GM12878 (cell line): ENCODE data around the gene PUM2. TPM values are rescaled to one million over a fixed set of nuclear protein-coding genes. Genes with fewer than 3 reads are reported as not detected.

Experiments
- ATAC-seq: fragments of 200-7000 bp; cut with Tn5 transposase; 3 replicates; pipeline ENCODE4 v1.9.1; 2020; ENCODE audit warnings: mild to moderate bottlenecking, moderate library complexity
- BruUV-seq: library from RNA; stranded (reverse); fragments of 400-500 nt; replicated peaks from 2 replicates; lab custom pipeline; 2021; lab: Mats Ljungman, UMichigan
- CTCF ChIA-PET: fragments of 300-600 bp; sonication (Branson Sonifier 250); formaldehyde crosslinking; extraction: SDS; loops from one replicate; lab custom pipeline; 2021; ENCODE audit warnings: inconsistent platforms; lab: Yijun Ruan, JAX
- POLR2A ChIA-PET: fragments of 350-600 bp; formaldehyde crosslinking; extraction: SDS; loops from one replicate; lab custom pipeline; 2021; ENCODE audit warnings: inconsistent platforms; lab: Charles Lee
- RAD21 ChIA-PET: fragments of 300-600 bp; sonication (Branson Sonifier 250); formaldehyde crosslinking; loops from one replicate; lab custom pipeline; 2023; ENCODE audit warnings: antibody characterized with exemption; ENCODE audit not compliant: unreplicated experiment; lab: Charles Lee
- SMC1A ChIA-PET: fragments of 300-600 bp; sonication (Branson Sonifier 250); formaldehyde crosslinking; loops from one replicate; lab custom pipeline; 2023; ENCODE audit not compliant: unreplicated experiment, uncharacterized antibody; lab: Charles Lee
- DNase-seq: peaks from one replicate; pipeline ENCODE4 v3.0.0-alpha.2; 2011; ENCODE audit warnings: low read depth, low spot score
- FAIRE-seq: peaks from 3 replicates; lab custom pipeline; 2011; peaks lifted over from hg19 to GRCh38; lab: Jason Lieb, UNC
- H2AFZ ChIP-seq: 2 replicates; pipeline ENCODE4 v1.6.0; 2011; ENCODE audit warnings: low read depth, low read length, control low read depth; ENCODE audit not compliant: control insufficient read depth
- H3K27ac ChIP-seq: 2 replicates; pipeline ENCODE4 v1.5.1; 2011; ENCODE audit warnings: control low read depth; ENCODE audit not compliant: control insufficient read depth, insufficient read depth
- H3K27me3 ChIP-seq, 2 experiments: replicated peaks in 1 of 2; 2 replicates each; pipeline versions ENCODE4 v1.6.0 to v1.6.1; 2011; ENCODE audit warnings: low read length in 1 of 2; ENCODE audit not compliant: control insufficient read depth in 2 of 2, insufficient read depth in 2 of 2
- H3K36me3 ChIP-seq, 2 experiments: 2 replicates each; pipeline ENCODE4 v1.5.1; 2011; ENCODE audit warnings: low read length in 1 of 2; ENCODE audit not compliant: control insufficient read depth in 2 of 2, insufficient read depth in 2 of 2
- H3K4me1 ChIP-seq: 2 replicates; pipeline ENCODE4 v1.6.1; 2011; ENCODE audit warnings: mild to moderate bottlenecking, low read length, moderate library complexity, mixed read lengths; ENCODE audit not compliant: control insufficient read depth, insufficient read depth
- H3K4me2 ChIP-seq: 2 replicates; pipeline ENCODE4 v1.6.0; 2011; ENCODE audit warnings: control low read depth; ENCODE audit not compliant: control insufficient read depth, insufficient read depth
- H3K4me3 ChIP-seq: fragments of 200-600 bp; sonication (generic); 2 replicates; pipeline ENCODE4 v1.5.1; 2016
- H3K79me2 ChIP-seq: 2 replicates; pipeline ENCODE4 v1.6.0; 2011; ENCODE audit warnings: low read length; ENCODE audit not compliant: control insufficient read depth, insufficient read depth
- H3K9ac ChIP-seq: 2 replicates; pipeline ENCODE4 v1.8.0; 2011; ENCODE audit warnings: low read length, control low read depth, mixed read lengths; ENCODE audit not compliant: control insufficient read depth, insufficient read depth
- H3K9me3 ChIP-seq: replicated peaks from 3 replicates; pipeline ENCODE4 v1.5.1; 2011; ENCODE audit warnings: mild to moderate bottlenecking, low read length; ENCODE audit not compliant: control insufficient read depth, insufficient read depth
- H4K20me1 ChIP-seq: 2 replicates; pipeline ENCODE4 v1.6.0; 2011; ENCODE audit not compliant: control insufficient read depth, insufficient read depth
- ATF7 ChIP-seq: fragments of 450-650 bp; IDR thresholded peaks from 2 replicates; pipeline ENCODE4 v1.6.1; 2016; ENCODE audit warnings: low read depth, mild to moderate bottlenecking
- DPF2 ChIP-seq: fragments of 450-650 bp; IDR thresholded peaks from 2 replicates; pipeline ENCODE4 v1.6.1; 2017; ENCODE audit warnings: mild to moderate bottlenecking
- POLR2A ChIP-seq: IDR thresholded peaks from 2 replicates; pipeline ENCODE4 v1.6.1; 2011; ENCODE audit warnings: low read depth, mild to moderate bottlenecking, low read length
- RB1 ChIP-seq: fragments of 450-650 bp; formaldehyde crosslinking; IDR thresholded peaks from 2 replicates; pipeline ENCODE4 v1.6.1; 2017; ENCODE audit warnings: mild to moderate bottlenecking, borderline replicate concordance
- SRF ChIP-seq, 2 experiments: IDR thresholded peaks; 2 replicates each; pipeline ENCODE4 v1.6.1; 2011; ENCODE audit warnings: low read depth in 2 of 2, low read length in 2 of 2, mild to moderate bottlenecking in 1 of 2, moderate library complexity in 1 of 2
- YY1 ChIP-seq: IDR thresholded peaks from 2 replicates; pipeline ENCODE4 v1.6.1; 2011; ENCODE audit warnings: low read depth, mild to moderate bottlenecking, low read length
- WGBS: methylation state at CpG from one replicate; pipeline ENCODE4 v1.1.6; 2016; ENCODE audit warnings: low lambda C conversion rate; ENCODE audit not compliant: insufficient replicate concordance, insufficient coverage; ENCODE audit errors: missing lambda C conversion rate; 5-methylcytosine and 5-hydroxymethylcytosine counted together
- in situ Hi-C: fragments of 300-500 bp; cut with MboI; formaldehyde crosslinking; loops from 9 replicates; pipeline ENCODE4 v1.14.3; 2018; ENCODE audit warnings: mixed read lengths
- intact Hi-C: fragments of 100-400 bp; cut with micrococcal nuclease; formaldehyde crosslinking; loops from one replicate; pipeline ENCODE4 v1.14.2; 2022; ENCODE audit not compliant: unreplicated experiment
- polyA plus RNA-seq, 11 experiments: library from polyadenylated mRNA; depleted of rRNA in 4 of 11; unstranded in 6 of 11; stranded (reverse) in 5 of 11; fragments of >200 nt; fragmentation: Nextera tagmentation in 4 of 11; fragmentation: Illumina TruSeq in 1 of 11; extraction: Ambion mirVana in 4 of 11; extraction: Trizol in 1 of 11; gene quantifications; 1 replicate in 1 of 11; 2 replicates in 10 of 11; pipeline versions ENCODE4 v1.2.1 to v1.2.3, GENCODE V29; 2011 to 2016; ENCODE audit warnings: inconsistent platforms in 2 of 11, missing spikeins in 2 of 11, low read depth in 1 of 11
- total RNA-seq, 4 experiments: library from RNA; depleted of rRNA in 3 of 4; stranded (reverse); fragments of >200 nt in 3 of 4; fragmentation: Illumina TruSeq in 1 of 4; extraction: Trizol in 1 of 4; gene quantifications; 2 replicates each; pipeline versions ENCODE4 v1.2.1 to v1.2.3, GENCODE V29; 2013 to 2021
- TF ChIP-seq, protein P1 (sequence below): fragments of 450-650 bp; IDR thresholded peaks from 2 replicates; pipeline ENCODE4 v1.6.1; 2016; ENCODE audit warnings: mild to moderate bottlenecking
- TF ChIP-seq, protein P2 (sequence below): fragments of 450-650 bp; conservative IDR thresholded peaks from 2 replicates; pipeline ENCODE4 v1.6.1; 2017; ENCODE audit warnings: mild to moderate bottlenecking, moderate library complexity

PUM2 gene
- total and polyA plus RNA-seq, 10 of the 15 experiments (the other 5 are each of a cell fraction or from before 2014, with no cell fraction given) = 14.5 to 87.6 (median 29.4) TPM

GRCh38 chr2:20304411-20304810, 46.2 kb downstream of the PUM2 start:
- SMC1A ChIA-PET = interaction anchor here (0.7 to 1.8 kb wide), 9 partner anchors 12 to 339 kb away, joined by 3 to 5 read pairs (median 3); no protein-coding TSS in a partner anchor
- Histone ChIP-seq H3K79me2 (peaks cover 3% of the 10 kb centered on the region), H3K36me3 (peaks cover 5 to 34% of the 10 kb centered on the region in 2 experiments), H2AFZ (no peak overlapping the region), H3K27ac (no peak overlapping the region), H4K20me1 (no peaks in the 10 kb centered on the region), H3K4me2 (no peak overlapping the region), H3K4me3 (no peak overlapping the region), H3K4me1 (no peaks in the 10 kb centered on the region), H3K9ac (no peak overlapping the region), H3K9me3 (no peaks in the 10 kb centered on the region), H3K27me3 (no peaks in the 10 kb centered on the region)
- RAD21 ChIA-PET = no interaction called here
- in situ Hi-C loops = no loop called here
- DNase-seq = no peak
- CTCF ChIA-PET = interaction anchor here (0.8 to 2.1 kb wide), 7 partner anchors 13 to 79 kb away, joined by 3 to 9 read pairs (median 4); partner anchors contain the start of gene SDC1
- no TSS peak for BruUV-seq
- no peak for FAIRE-seq
- intact Hi-C loops = no loop called here
- POLR2A ChIA-PET = no interaction called here
- TF ChIP-seq, protein P1, sequence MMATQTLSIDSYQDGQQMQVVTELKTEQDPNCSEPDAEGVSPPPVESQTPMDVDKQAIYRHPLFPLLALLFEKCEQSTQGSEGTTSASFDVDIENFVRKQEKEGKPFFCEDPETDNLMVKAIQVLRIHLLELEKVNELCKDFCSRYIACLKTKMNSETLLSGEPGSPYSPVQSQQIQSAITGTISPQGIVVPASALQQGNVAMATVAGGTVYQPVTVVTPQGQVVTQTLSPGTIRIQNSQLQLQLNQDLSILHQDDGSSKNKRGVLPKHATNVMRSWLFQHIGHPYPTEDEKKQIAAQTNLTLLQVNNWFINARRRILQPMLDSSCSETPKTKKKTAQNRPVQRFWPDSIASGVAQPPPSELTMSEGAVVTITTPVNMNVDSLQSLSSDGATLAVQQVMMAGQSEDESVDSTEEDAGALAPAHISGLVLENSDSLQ = no peak
- TF ChIP-seq POLR2A = no peak
- TF ChIP-seq DPF2 = no peak
- no peak for TF ChIP-seq YY1
- TF ChIP-seq RB1 = no peak
- TF ChIP-seq, protein P2, sequence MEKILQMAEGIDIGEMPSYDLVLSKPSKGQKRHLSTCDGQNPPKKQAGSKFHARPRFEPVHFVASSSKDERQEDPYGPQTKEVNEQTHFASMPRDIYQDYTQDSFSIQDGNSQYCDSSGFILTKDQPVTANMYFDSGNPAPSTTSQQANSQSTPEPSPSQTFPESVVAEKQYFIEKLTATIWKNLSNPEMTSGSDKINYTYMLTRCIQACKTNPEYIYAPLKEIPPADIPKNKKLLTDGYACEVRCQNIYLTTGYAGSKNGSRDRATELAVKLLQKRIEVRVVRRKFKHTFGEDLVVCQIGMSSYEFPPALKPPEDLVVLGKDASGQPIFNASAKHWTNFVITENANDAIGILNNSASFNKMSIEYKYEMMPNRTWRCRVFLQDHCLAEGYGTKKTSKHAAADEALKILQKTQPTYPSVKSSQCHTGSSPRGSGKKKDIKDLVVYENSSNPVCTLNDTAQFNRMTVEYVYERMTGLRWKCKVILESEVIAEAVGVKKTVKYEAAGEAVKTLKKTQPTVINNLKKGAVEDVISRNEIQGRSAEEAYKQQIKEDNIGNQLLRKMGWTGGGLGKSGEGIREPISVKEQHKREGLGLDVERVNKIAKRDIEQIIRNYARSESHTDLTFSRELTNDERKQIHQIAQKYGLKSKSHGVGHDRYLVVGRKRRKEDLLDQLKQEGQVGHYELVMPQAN = no peak
- no peak for TF ChIP-seq ATF7
- TF ChIP-seq SRF (IDR thresholded peaks at IDR 0.05; ENCODE audit: low read depth in 2 of 2, low read length in 2 of 2) = no peak
- WGBS = 97% methylated on average over 1 of the region's 1 CpG
- ATAC-seq = no peak
